KOPT-K1 (cell line): ENCODE measurements around the gene USP13.

Source experiments
- H3K27ac ChIP-seq: fragments of 200-600 bp; sonication (generic); 2 replicates; pipeline ENCODE4 v1.5.1; 2016; ENCODE audit warnings: antibody characterized with exemption, mild to moderate bottlenecking, low read depth, low read length; ENCODE audit not compliant: poor library complexity, severe bottlenecking
- H3K36me3 ChIP-seq: fragments of 200-600 bp; sonication (generic); 2 replicates; pipeline ENCODE4 v1.5.1; 2017; ENCODE audit warnings: antibody characterized with exemption, mild to moderate bottlenecking, low read length, moderate library complexity; ENCODE audit not compliant: insufficient read depth
- H3K9me3 ChIP-seq: fragments of 200-600 bp; sonication (generic); 2 replicates; pipeline ENCODE4 v1.5.1; 2017; ENCODE audit warnings: antibody characterized with exemption, low read length, mild to moderate bottlenecking; ENCODE audit not compliant: insufficient read depth, poor library complexity, severe bottlenecking

USP13 gene

GRCh38 chr3:179806177-179806576 lies 153.3 kb downstream of the USP13 start:
- H3K9me3 ChIP-seq, result no peaks in the 10 kb centered on the region
- peaks cover 77% of the 10 kb centered on the region for H3K36me3 ChIP-seq
- H3K27ac ChIP-seq, result no peak overlapping the region

GRCh38 chr3:179807588-179807987 lies 154.7 kb downstream of the USP13 start:
- Histone ChIP-seq H3K27ac (no peak overlapping the region), H3K36me3 (peaks cover 70% of the 10 kb centered on the region), H3K9me3 (no peaks in the 10 kb centered on the region)

- peaks cover 64% of the 10 kb centered on the region for H3K36me3 ChIP-seq
Measured at GRCh38 chr3:179809639-179810038, 156.8 kb downstream of the USP13 start.

GRCh38 chr3:179811321-179812095 lies 158.7 kb downstream of the USP13 start:
- Histone ChIP-seq H3K9me3 (no peaks in the 10 kb centered on the region), H3K27ac (no peak overlapping the region), H3K36me3 (peaks cover 67% of the 10 kb centered on the region)

More at GRCh38 chr3:179809639-179810038, 156.8 kb downstream of the USP13 start:
- Histone ChIP-seq H3K9me3 (no peaks in the 10 kb centered on the region), H3K27ac (no peak overlapping the region)

- Histone ChIP-seq H3K27ac (no peak overlapping the region), H3K36me3 (peaks cover 62% of the 10 kb centered on the region), H3K9me3 (no peaks in the 10 kb centered on the region)
Measured at GRCh38 chr3:179812096-179812382, 159.2 kb downstream of the USP13 start.

GRCh38 chr3:179819379-179819778 lies 166.5 kb downstream of the USP13 start:
- H3K36me3 ChIP-seq, result peaks cover 40% of the 10 kb centered on the region
- H3K9me3 ChIP-seq, result no peaks in the 10 kb centered on the region

GRCh38 chr3:179822296-179822695 lies 169.5 kb downstream of the USP13 start:
- Histone ChIP-seq H3K9me3 (no peaks in the 10 kb centered on the region), H3K36me3 (peaks cover 33% of the 10 kb centered on the region), H3K27ac (no peak overlapping the region)

More at GRCh38 chr3:179819379-179819778, 166.5 kb downstream of the USP13 start:
- H3K27ac ChIP-seq, result no peak overlapping the region

GRCh38 chr3:179825527-179826246 lies 172.8 kb downstream of the USP13 start:
- no peak overlapping the region for H3K27ac ChIP-seq
- H3K9me3 ChIP-seq, result no peaks in the 10 kb centered on the region
- H3K36me3 ChIP-seq, result peaks cover 10% of the 10 kb centered on the region

GRCh38 chr3:179826247-179826637 lies 173.4 kb downstream of the USP13 start:
- H3K27ac ChIP-seq, result no peak overlapping the region
- H3K36me3 ChIP-seq, result peaks cover 10% of the 10 kb centered on the region
- no peaks in the 10 kb centered on the region for H3K9me3 ChIP-seq

GRCh38 chr3:179828738-179829137 lies 175.9 kb downstream of the USP13 start:
- no peaks in the 10 kb centered on the region for H3K9me3 ChIP-seq
- peaks cover 10% of the 10 kb centered on the region for H3K36me3 ChIP-seq
- no peak overlapping the region for H3K27ac ChIP-seq

GRCh38 chr3:179829401-179829800 lies 176.6 kb downstream of the USP13 start:
- Histone ChIP-seq H3K9me3 (no peaks in the 10 kb centered on the region), H3K36me3 (peaks cover 10% of the 10 kb centered on the region), H3K27ac (no peak overlapping the region)

GRCh38 chr3:179832333-179832854 lies 179.6 kb downstream of the USP13 start:
- no peak overlapping the region for H3K27ac ChIP-seq
- H3K9me3 ChIP-seq, result no peaks in the 10 kb centered on the region
- H3K36me3 ChIP-seq, result no peaks in the 10 kb centered on the region; the same call in 1 of the 2 replicates

GRCh38 chr3:179833294-179833693 lies 180.5 kb downstream of the USP13 start:
- Histone ChIP-seq H3K27ac (no peak overlapping the region), H3K36me3 (no peaks in the 10 kb centered on the region; the same call in 1 of the 2 replicates), H3K9me3 (no peaks in the 10 kb centered on the region)

- Histone ChIP-seq H3K36me3 (peaks cover 11% of the 10 kb centered on the region; the same call in 1 of the 2 replicates), H3K27ac (no peak overlapping the region), H3K9me3 (no peaks in the 10 kb centered on the region)
Measured at GRCh38 chr3:179837374-179837773, 184.5 kb downstream of the USP13 start.
